AG04450 (cell line): Measurements from ENCODE around the gene TRIM3. TPM values are rescaled to one million over a fixed set of nuclear protein-coding genes. Genes with fewer than 3 reads are reported as not detected.

Experiments
- CTCF ChIA-PET: fragments of 300-600, 350-600 bp; formaldehyde crosslinking; extraction: SDS; loops from one replicate; lab custom pipeline; 2022; ENCODE audit warnings: antibody characterized with exemption, inconsistent platforms; lab: Charles Lee
- POLR2A ChIA-PET: fragments of 350-600 bp; formaldehyde crosslinking; extraction: SDS; loops from one replicate; lab custom pipeline; 2021; ENCODE audit warnings: antibody characterized with exemption, inconsistent platforms; lab: Yijun Ruan, JAX
- DNase-seq: peaks from one replicate; pipeline ENCODE4 v3.0.0-alpha.2; 2011; ENCODE audit warnings: low read depth, low spot score
- H3K27ac ChIP-seq: one replicate; pipeline ENCODE4 v1.5.1; 2012; ENCODE audit warnings: low read depth, low read length, control low read depth
- H3K27me3 ChIP-seq: one replicate; pipeline ENCODE4 v1.6.0; 2012; ENCODE audit warnings: low read length; ENCODE audit not compliant: control insufficient read depth, insufficient read depth
- H3K4me3 ChIP-seq: 2 replicates; pipeline ENCODE4 v1.5.1; 2011; ENCODE audit warnings: mild to moderate bottlenecking, low read depth, low read length, control low read depth
- H3K9me3 ChIP-seq: 2 replicates; pipeline ENCODE4 v1.5.1; 2012; ENCODE audit warnings: low read length; ENCODE audit not compliant: control insufficient read depth, insufficient read depth
- CTCF ChIP-seq: IDR thresholded peaks from 2 replicates; pipeline ENCODE4 v1.5.1; 2011; ENCODE audit warnings: low read depth, low read length, control low read depth, inconsistent platforms
- polyA plus RNA-seq: library from polyadenylated mRNA; depleted of rRNA; stranded (reverse); fragments of >200 nt; gene quantifications from 2 replicates; pipeline ENCODE4 v1.2.3, GENCODE V29; 2011

TRIM3 gene
- polyA plus RNA-seq, 1 experiment = 10.5 TPM

DNA sequence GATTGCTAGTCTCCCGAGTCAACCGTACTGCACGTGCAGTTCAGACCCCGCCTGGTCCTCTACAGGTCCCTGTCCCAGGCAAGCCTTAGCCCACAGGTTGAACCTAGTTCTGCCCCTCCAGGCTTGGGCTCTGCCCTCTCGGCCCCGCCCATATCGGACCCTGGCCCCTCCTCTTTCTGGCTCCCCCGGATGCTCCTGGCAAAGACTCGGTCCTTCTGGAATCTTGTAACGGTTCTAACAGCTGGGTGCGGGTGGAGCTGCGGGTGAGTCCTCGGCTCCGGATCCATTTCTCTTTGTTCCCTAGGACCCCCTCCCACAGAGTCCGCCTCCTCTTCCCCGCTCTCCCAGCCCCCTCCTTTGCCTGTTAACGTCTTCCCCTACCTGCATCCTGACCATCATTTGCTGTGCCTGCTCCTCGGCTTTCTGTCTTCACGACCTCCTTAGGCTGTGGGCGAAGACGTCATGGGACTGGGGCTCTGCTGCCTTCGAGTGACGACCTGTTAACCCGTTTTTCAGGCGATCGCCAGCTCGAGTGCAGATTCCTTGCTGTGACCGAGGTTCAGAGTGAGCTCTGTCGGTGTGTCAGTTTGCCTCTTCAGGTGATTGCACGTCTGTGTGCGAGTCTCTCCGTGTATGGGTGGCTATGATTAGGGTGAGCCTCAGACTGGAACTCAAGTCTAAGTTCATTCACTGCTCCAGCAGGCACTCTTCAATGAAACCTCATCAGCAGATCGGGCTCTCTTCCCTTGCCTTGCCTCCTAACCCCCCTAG lies 23.5 kb upstream of the TRIM3 start, which contains the start of gene DNHD1:
TSS of gene DNHD1 (plus strand) at position 212 of the 771 bp plus-strand sequence. CDS start 936 bp downstream, outside the sequence.
- Histone ChIP-seq H3K27me3 (no peaks in the 10 kb centered on the region), H3K4me3 (no peak within 1 kb of the TSS), H3K27ac (no peak within 1 kb of the TSS), H3K9me3 (no peaks in the 10 kb centered on the region)
- ChIA-PET CTCF (interaction anchor here (1.4 to 2.3 kb wide), 4 partner anchors 9 to 186 kb away, joined by 5 to 11 read pairs (median 8); partner anchors contain the start of gene MRPL17), POLR2A (no interaction called here)
- TF ChIP-seq CTCF = no peak
- DNase-seq = no peak

GRCh38 chr11:6489306-6489705 lies 15.6 kb upstream of the TRIM3 start:
- TF ChIP-seq CTCF = no peak
- POLR2A ChIA-PET = interaction anchor here (0.6 kb wide), 1 partner anchor 147 kb away, joined by 11 read pairs; no protein-coding TSS in a partner anchor
- Histone ChIP-seq H3K27me3 (no peaks in the 10 kb centered on the region), H3K4me3 (no peak overlapping the region), H3K9me3 (no peaks in the 10 kb centered on the region), H3K27ac (no peak overlapping the region)
- CTCF ChIA-PET = interaction anchor here (0.6 to 2.2 kb wide), 4 partner anchors 16 to 1176 kb away, joined by 3 to 10 read pairs (median 3); no protein-coding TSS in a partner anchor
- DNase-seq = no peak

DNA sequence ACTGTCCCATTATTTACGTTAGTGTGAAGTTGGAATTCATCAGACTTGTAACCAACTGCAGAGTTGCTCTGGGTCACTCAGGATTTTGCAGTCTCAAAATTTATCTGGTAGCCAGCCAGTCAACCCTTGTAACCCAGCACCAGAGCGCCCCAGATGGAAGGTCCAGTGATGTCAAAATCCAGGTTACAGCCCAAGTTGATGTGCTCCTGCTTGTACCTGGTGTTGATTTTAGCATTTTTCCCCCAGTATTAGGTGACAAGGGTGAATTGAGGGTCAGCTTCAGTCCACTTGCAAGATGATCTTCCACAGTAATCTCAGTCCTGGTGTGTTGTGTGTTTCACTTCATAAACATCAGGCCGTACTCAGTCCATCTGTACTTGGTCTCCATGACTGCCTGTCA lies 15.1 kb upstream of the TRIM3 start:
- no peaks in the 10 kb centered on the region for H3K9me3 ChIP-seq
- no peak for TF ChIP-seq CTCF
- H3K4me3 ChIP-seq = no peak overlapping the region
- H3K27me3 ChIP-seq = no peaks in the 10 kb centered on the region
- DNase-seq = no peak
- H3K27ac ChIP-seq = no peak overlapping the region
- POLR2A ChIA-PET = no interaction called here
- CTCF ChIA-PET = interaction anchor here (0.7 to 2.2 kb wide), 2 partner anchors 17 to 110 kb away, joined by 3 to 10 read pairs; no protein-coding TSS in a partner anchor

DNA sequence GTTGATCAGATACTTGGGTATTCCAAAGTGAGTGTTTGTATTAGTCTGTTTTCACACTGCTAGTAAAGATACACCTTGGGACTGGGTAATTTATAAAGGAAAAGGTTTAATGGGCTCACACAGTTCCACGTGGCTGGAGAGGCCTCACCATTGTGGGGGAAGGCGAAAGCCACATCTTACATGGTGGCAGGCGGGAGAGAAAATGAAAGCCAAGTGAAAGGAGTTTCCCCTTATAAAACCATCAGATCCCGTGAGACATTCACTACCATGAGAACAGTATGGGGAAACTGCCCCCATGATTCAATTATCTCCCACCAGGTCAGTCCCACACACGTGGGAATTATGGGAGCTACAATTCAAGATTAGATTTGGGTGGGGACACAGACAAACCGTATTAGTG lies 14.6 kb upstream of the TRIM3 start:
- H3K9me3 ChIP-seq = no peaks in the 10 kb centered on the region
- POLR2A ChIA-PET = no interaction called here
- CTCF ChIA-PET = interaction anchor here (1.2 to 2.2 kb wide), 2 partner anchors 17 to 109 kb away, joined by 3 to 10 read pairs; no protein-coding TSS in a partner anchor
- DNase-seq = no peak
- H3K4me3 ChIP-seq = no peak overlapping the region
- no peak for TF ChIP-seq CTCF
- no peaks in the 10 kb centered on the region for H3K27me3 ChIP-seq
- H3K27ac ChIP-seq = no peak overlapping the region

DNA sequence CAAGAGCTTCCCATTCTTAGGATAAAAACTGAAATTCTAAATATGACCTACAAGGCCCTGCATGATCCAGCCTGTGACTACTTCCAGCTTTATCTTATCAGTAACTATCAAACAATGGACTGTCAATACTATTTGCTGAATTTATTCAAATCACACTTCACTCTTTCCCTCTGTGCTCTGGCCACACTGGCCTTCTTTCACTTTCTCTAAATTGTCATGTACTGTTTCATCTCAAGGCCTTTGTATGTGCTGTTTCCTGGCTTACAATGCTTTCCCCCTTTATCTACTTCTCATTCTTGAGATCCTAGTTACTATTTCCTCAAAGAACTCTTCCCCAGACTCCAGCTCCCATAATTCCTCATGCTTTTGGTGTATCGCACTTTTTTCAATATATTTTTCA lies 13.2 kb upstream of the TRIM3 start:
- POLR2A ChIA-PET = no interaction called here
- CTCF ChIA-PET = interaction anchor here (1.5 kb wide), 1 partner anchor 43 kb away, joined by 4 read pairs; no protein-coding TSS in a partner anchor
- H3K27ac ChIP-seq = no peak overlapping the region

More for the DNA sequence above, 13.2 kb upstream of the TRIM3 start:
- no peak for DNase-seq
- Histone ChIP-seq H3K27me3 (no peaks in the 10 kb centered on the region), H3K9me3 (no peaks in the 10 kb centered on the region), H3K4me3 (no peak overlapping the region)
- TF ChIP-seq CTCF = no peak
